SK-N-SH (cell line): Measurements from ENCODE around the gene AZIN2. TPM values are rescaled to one million over a fixed set of nuclear protein-coding genes. Genes with fewer than 3 reads are reported as not detected.

Source experiments
- CTCF ChIA-PET: fragments of 300-600, 350-600 bp; formaldehyde crosslinking; extraction: SDS; loops from one replicate; lab custom pipeline; 2021; lab: Yijun Ruan, JAX
- POLR2A ChIA-PET: fragments of 350-600 bp; sonication (Branson Sonifier 250); formaldehyde crosslinking; extraction: SDS; loops from one replicate; lab custom pipeline; 2020; ENCODE audit warnings: antibody characterized with exemption, inconsistent platforms; lab: Yijun Ruan, JAX
- DNase-seq: peaks from one replicate; pipeline ENCODE4 v3.0.0; 2012
- H2AFZ ChIP-seq: fragments of 200-600 bp; sonication (generic); 2 replicates; pipeline ENCODE4 v1.8.1; 2016; ENCODE audit warnings: antibody characterized with exemption, mild to moderate bottlenecking, low read depth
- H3F3A ChIP-seq: fragments of 200-600 bp; sonication (generic); replicated peaks from 2 replicates; pipeline ENCODE3; 2016; ENCODE audit warnings: antibody characterized with exemption, mild to moderate bottlenecking; ENCODE audit not compliant: insufficient read depth
- H3K27ac ChIP-seq, 2 experiments: fragments of 200-500 bp in 1 of 2; fragments of 200-600 bp in 1 of 2; sonication (Bioruptor generic) in 1 of 2; sonication (generic), shearing (Covaris generic) in 1 of 2; 2 replicates each; pipeline versions ENCODE4 v1.5.1 to v1.6.1; 2014 to 2016; ENCODE audit warnings: low read depth in 2 of 2, inconsistent platforms in 1 of 2, low read length in 1 of 2, mild to moderate bottlenecking in 1 of 2, mixed read lengths in 1 of 2
- H3K27me3 ChIP-seq: fragments of 200-600 bp; sonication (generic), shearing (Covaris generic); 2 replicates; pipeline ENCODE4 v1.6.1; 2016; ENCODE audit warnings: mixed run types; ENCODE audit not compliant: insufficient read depth
- H3K36me3 ChIP-seq, 2 experiments: fragments of 200-500 bp in 1 of 2; fragments of 200-600 bp in 1 of 2; sonication (Bioruptor generic) in 1 of 2; sonication (generic) in 1 of 2; replicated peaks in 1 of 2; 2 replicates each; pipeline versions ENCODE3 to v1.5.1; 2014 to 2016; ENCODE audit warnings: low read length in 1 of 2, mild to moderate bottlenecking in 1 of 2; ENCODE audit not compliant: insufficient read depth in 2 of 2, control insufficient read depth in 1 of 2
- H3K4me1 ChIP-seq, 2 experiments: fragments of 200-500 bp in 1 of 2; fragments of 200-600 bp in 1 of 2; sonication (Bioruptor generic) in 1 of 2; sonication (generic), shearing (Covaris generic) in 1 of 2; 2 replicates each; pipeline versions ENCODE4 v1.5.1 to v1.6.1; 2014 to 2016; ENCODE audit warnings: low read depth in 1 of 2, low read length in 1 of 2, mixed run types in 1 of 2; ENCODE audit not compliant: insufficient read depth in 2 of 2, control insufficient read depth in 1 of 2
- H3K4me2 ChIP-seq: fragments of 200-600 bp; sonication (generic), shearing (Covaris generic); 2 replicates; pipeline ENCODE4 v1.6.1; 2017; ENCODE audit warnings: mixed run types
- H3K4me3 ChIP-seq, 2 experiments: fragments of 200-500 bp in 1 of 2; fragments of 200-600 bp in 1 of 2; sonication (Bioruptor generic) in 1 of 2; sonication (generic), shearing (Covaris generic) in 1 of 2; 2 replicates each; pipeline versions ENCODE4 v1.5.1 to v1.8.1; 2014 to 2016; ENCODE audit warnings: low read depth in 2 of 2, inconsistent platforms in 1 of 2, low read length in 1 of 2, mild to moderate bottlenecking in 1 of 2, mixed read lengths in 1 of 2, moderate library complexity in 1 of 2
- H3K79me2 ChIP-seq: fragments of 200-600 bp; sonication (generic); 2 replicates; pipeline ENCODE4 v1.8.1; 2017; ENCODE audit warnings: mild to moderate bottlenecking; ENCODE audit not compliant: insufficient read depth
- H3K9ac ChIP-seq: fragments of 200-600 bp; sonication (generic); 2 replicates; pipeline ENCODE4 v1.6.1; 2017; ENCODE audit warnings: mixed run types
- H3K9me2 ChIP-seq: fragments of 200-600 bp; sonication (generic); 2 replicates; pipeline ENCODE4 v1.6.1; 2017; ENCODE audit warnings: mixed run types
- H3K9me3 ChIP-seq: fragments of 200-600 bp; sonication (generic); 2 replicates; pipeline ENCODE4 v1.6.1; 2017; ENCODE audit warnings: mixed run types, mild to moderate bottlenecking, moderate library complexity
- H4K20me1 ChIP-seq: fragments of 200-600 bp; sonication (generic); 2 replicates; pipeline ENCODE4 v1.6.1; 2017; ENCODE audit warnings: mild to moderate bottlenecking, mixed run types; ENCODE audit not compliant: insufficient read depth
- MEF2A ChIP-seq: IDR thresholded peaks from 2 replicates; pipeline ENCODE4 v1.4.0; 2012; ENCODE audit warnings: low read depth, borderline replicate concordance
- NRF1 ChIP-seq: IDR thresholded peaks from 2 replicates; pipeline ENCODE4 v1.6.1; 2012; ENCODE audit warnings: low read depth, mild to moderate bottlenecking, low read length
- REST ChIP-seq: IDR thresholded peaks from 2 replicates; pipeline ENCODE4 v1.6.1; 2012; ENCODE audit warnings: mild to moderate bottlenecking, low read depth, low read length, moderate library complexity
- TCF12 ChIP-seq: IDR thresholded peaks from 2 replicates; pipeline ENCODE4 v1.4.0; 2012
- USF1 ChIP-seq: IDR thresholded peaks from 2 replicates; pipeline ENCODE4 v1.4.0; 2012; ENCODE audit warnings: low read depth, borderline replicate concordance
- WGBS: methylation state at CpG from one replicate; pipeline ENCODE4 v1.1.6; 2017; ENCODE audit warnings: low lambda C conversion rate; 5-methylcytosine and 5-hydroxymethylcytosine counted together
- polyA plus RNA-seq, 3 experiments: library from polyadenylated mRNA; depleted of rRNA; stranded (reverse); fragments of >200 nt; gene quantifications; 2 replicates each; pipeline ENCODE4 v1.2.3, GENCODE V29; 2012

Gene AZIN2
- polyA plus RNA-seq, 1 of the 3 experiments (the other 2 are of a cell fraction), result 17.8 TPM

GRCh38 chr1:33070628-33071027 is 10.3 kb upstream of the AZIN2 start:
- POLR2A ChIA-PET, result no interaction called here
- CTCF ChIA-PET, result interaction anchor here (1.3 to 2.0 kb wide), 2 partner anchors 16 to 137 kb away, joined by 5 to 8 read pairs; no protein-coding TSS in a partner anchor
- 100% methylated on average over 1 of the region's 1 CpG for WGBS

GRCh38 chr1:33072707-33073106 is 8.2 kb upstream of the AZIN2 start:
- H3K4me2 ChIP-seq, result no peak overlapping the region
- no peak overlapping the region for H2AFZ ChIP-seq
- H3K79me2 ChIP-seq, result no peaks in the 10 kb centered on the region
- H3K4me1 ChIP-seq, result no peaks in the 10 kb centered on the region
- DNase-seq, result no peak
- H4K20me1 ChIP-seq, result no peaks in the 10 kb centered on the region
- H3F3A ChIP-seq, result no peaks in the 10 kb centered on the region
- H3K4me3 ChIP-seq, result no peak overlapping the region
- H3K27ac ChIP-seq, result no peak overlapping the region
- no peaks in the 10 kb centered on the region for H3K36me3 ChIP-seq
- WGBS, result 60% methylated on average over 1 of the region's 2 CpGs
- CTCF ChIA-PET, result interaction anchor here (1.0 to 2.7 kb wide), 2 partner anchors 14 to 140 kb away, joined by 4 to 19 read pairs; no protein-coding TSS in a partner anchor
- H3K9ac ChIP-seq, result no peak overlapping the region
- H3K9me2 ChIP-seq, result no peaks in the 10 kb centered on the region
- TF ChIP-seq NRF1 (no peak), USF1 (no peak)
- TF ChIP-seq, all 33 proteins: peak for 0
- H3K9me3 ChIP-seq, result no peaks in the 10 kb centered on the region
- H3K27me3 ChIP-seq, result no peaks in the 10 kb centered on the region; the same call in 1 of the 2 replicates
- POLR2A ChIA-PET, result no interaction called here

More at GRCh38 chr1:33070628-33071027, 10.3 kb upstream of the AZIN2 start:
- Histone ChIP-seq H3K27ac (no peak overlapping the region), H3K27me3 (no peaks in the 10 kb centered on the region; the same call in 1 of the 2 replicates), H3K4me1 (no peaks in the 10 kb centered on the region), H3K9me3 (no peaks in the 10 kb centered on the region), H3K79me2 (no peaks in the 10 kb centered on the region), H3F3A (no peaks in the 10 kb centered on the region), H2AFZ (no peak overlapping the region), H3K36me3 (no peaks in the 10 kb centered on the region), H3K9me2 (no peaks in the 10 kb centered on the region), H3K4me2 (no peak overlapping the region), H3K9ac (no peak overlapping the region), H3K4me3 (no peak overlapping the region), H4K20me1 (no peaks in the 10 kb centered on the region)
- DNase-seq, result no peak
- TF ChIP-seq MEF2A, result no peak
- no peak for TF ChIP-seq REST
- TF ChIP-seq TCF12, result no peak
